Colonic mucosa (tissue), 4 donors: Measurements from ENCODE around the gene CABP1. TPM values are rescaled to one million over a fixed set of nuclear protein-coding genes. Genes with fewer than 3 reads are reported as not detected.

Experiments used
- DNase-seq: peaks from one replicate; pipeline ENCODE4 v3.0.0-alpha.2; 2020
- H3K27ac ChIP-seq: fragments of 200-600 bp; one replicate; pipeline ENCODE4 v1.8.0; 2021
- H3K27me3 ChIP-seq: fragments of 200-600 bp; one replicate; pipeline ENCODE4 v1.8.0; 2021
- H3K36me3 ChIP-seq: fragments of 200-600 bp; one replicate; pipeline ENCODE4 v1.8.0; 2021
- H3K4me1 ChIP-seq: fragments of 200-600 bp; one replicate; pipeline ENCODE4 v1.8.0; 2021; ENCODE audit warnings: mild to moderate bottlenecking
- H3K4me3 ChIP-seq: fragments of 200-600 bp; one replicate; pipeline ENCODE4 v1.8.0; 2021
- H3K9ac ChIP-seq, 2 donors: one replicate each; pipeline ENCODE4 v1.7.0; 2013; ENCODE audit warnings: control low read depth in 2 of 2, low read depth in 2 of 2, low read length in 2 of 2
- H3K9me3 ChIP-seq: fragments of 200-600 bp; one replicate; pipeline ENCODE4 v1.8.0; 2021
- intact Hi-C: fragments of 100-400 bp; cut with DNase I; formaldehyde crosslinking; loops from one replicate; pipeline ENCODE4 v1.14.1; 2022
- total RNA-seq, 2 donors: library from RNA; stranded (reverse); fragmentation: NEBNext Ultra II Directional in 1 of 2; extraction: Animal tissue kit (Norgen Biotek cat#: 25700) in 1 of 2; gene quantifications; one replicate each; pipeline ENCODE4 v1.2.1, GENCODE V29; 2021
- TF ChIP-seq, protein P1 (sequence below): fragments of 200-600 bp; IDR thresholded peaks from one replicate; pipeline ENCODE4 v1.8.0; 2022; ENCODE audit warnings: antibody characterized with exemption, mild to moderate bottlenecking
- donor health status: healthy.
- donor health status: DM: no; HTN: no; CAD: no.
- donor health status: DM: no; HTN: no; CAD: no.

CABP1 gene
- total RNA-seq, 2 donors from 2014 or later: 0.77 to 0.79 TPM

DNA sequence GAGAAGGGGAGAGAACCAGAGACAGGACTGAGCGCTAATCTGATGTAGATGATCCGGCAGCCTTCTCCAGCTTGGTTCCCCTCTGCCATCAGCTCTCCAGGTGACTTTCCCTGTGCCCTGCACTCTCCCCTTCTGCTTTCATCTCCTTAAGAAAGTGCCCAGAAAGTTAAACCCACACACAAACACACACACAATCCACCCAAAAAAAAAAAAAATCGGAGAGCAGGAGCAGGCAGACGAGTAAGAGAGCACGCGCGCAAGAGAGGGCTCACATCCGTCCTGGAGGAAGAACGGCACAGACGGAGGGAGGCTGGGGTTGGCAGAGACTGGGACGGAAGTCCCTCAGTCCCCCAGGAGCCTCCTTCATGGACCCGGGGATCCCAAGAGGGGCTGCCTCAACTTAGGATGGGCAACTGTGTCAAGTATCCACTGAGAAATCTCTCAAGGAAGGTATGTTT, 9.8 kb downstream of the CABP1 start:
- Histone ChIP-seq H3K9me3 (no peaks in the 10 kb centered on the region), H3K4me1 (no peaks in the 10 kb centered on the region), H3K27ac (no peak overlapping the region), H3K27me3 (no peaks in the 10 kb centered on the region), H3K4me3 (no peak overlapping the region), H3K36me3 (no peaks in the 10 kb centered on the region), H3K9ac (no peak overlapping the region)
- intact Hi-C loops: loop anchor here (5.0 kb wide), 1 partner anchor 63 kb away; no protein-coding TSS in a partner anchor
- no peak for DNase-seq
- TF ChIP-seq, protein P1, sequence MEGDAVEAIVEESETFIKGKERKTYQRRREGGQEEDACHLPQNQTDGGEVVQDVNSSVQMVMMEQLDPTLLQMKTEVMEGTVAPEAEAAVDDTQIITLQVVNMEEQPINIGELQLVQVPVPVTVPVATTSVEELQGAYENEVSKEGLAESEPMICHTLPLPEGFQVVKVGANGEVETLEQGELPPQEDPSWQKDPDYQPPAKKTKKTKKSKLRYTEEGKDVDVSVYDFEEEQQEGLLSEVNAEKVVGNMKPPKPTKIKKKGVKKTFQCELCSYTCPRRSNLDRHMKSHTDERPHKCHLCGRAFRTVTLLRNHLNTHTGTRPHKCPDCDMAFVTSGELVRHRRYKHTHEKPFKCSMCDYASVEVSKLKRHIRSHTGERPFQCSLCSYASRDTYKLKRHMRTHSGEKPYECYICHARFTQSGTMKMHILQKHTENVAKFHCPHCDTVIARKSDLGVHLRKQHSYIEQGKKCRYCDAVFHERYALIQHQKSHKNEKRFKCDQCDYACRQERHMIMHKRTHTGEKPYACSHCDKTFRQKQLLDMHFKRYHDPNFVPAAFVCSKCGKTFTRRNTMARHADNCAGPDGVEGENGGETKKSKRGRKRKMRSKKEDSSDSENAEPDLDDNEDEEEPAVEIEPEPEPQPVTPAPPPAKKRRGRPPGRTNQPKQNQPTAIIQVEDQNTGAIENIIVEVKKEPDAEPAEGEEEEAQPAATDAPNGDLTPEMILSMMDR: no peak

DNA sequence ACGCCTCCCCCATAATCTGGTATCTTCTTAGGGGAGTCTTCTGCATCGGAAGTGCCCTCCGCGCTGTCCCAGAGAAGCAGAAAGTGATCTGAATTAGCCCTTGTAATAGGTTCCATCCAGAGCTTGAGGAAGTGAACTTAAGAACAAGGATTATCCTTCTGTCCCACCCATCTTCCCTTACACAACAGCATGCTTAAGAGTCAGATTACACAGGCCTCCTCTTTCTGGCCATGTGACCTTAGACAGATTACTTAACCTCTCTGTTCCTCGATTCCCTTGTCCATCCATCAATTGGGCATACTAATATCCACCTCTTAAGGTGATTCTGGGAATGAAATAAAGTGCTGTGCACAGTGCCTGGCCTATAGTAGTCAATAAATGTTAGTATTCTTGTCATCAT, 11.4 kb downstream of the CABP1 start:
- Histone ChIP-seq H3K27me3 (no peaks in the 10 kb centered on the region), H3K4me1 (no peaks in the 10 kb centered on the region), H3K36me3 (no peaks in the 10 kb centered on the region), H3K4me3 (no peak overlapping the region), H3K9me3 (no peaks in the 10 kb centered on the region), H3K27ac (no peak overlapping the region), H3K9ac (peak overlapping the region in 1 of 2 donors; percentile 23)
- TF ChIP-seq, protein P1: no peak
- DNase-seq: no peak
- intact Hi-C loops: loop anchor here (5.0 kb wide), 1 partner anchor 65 kb away; no protein-coding TSS in a partner anchor

DNA sequence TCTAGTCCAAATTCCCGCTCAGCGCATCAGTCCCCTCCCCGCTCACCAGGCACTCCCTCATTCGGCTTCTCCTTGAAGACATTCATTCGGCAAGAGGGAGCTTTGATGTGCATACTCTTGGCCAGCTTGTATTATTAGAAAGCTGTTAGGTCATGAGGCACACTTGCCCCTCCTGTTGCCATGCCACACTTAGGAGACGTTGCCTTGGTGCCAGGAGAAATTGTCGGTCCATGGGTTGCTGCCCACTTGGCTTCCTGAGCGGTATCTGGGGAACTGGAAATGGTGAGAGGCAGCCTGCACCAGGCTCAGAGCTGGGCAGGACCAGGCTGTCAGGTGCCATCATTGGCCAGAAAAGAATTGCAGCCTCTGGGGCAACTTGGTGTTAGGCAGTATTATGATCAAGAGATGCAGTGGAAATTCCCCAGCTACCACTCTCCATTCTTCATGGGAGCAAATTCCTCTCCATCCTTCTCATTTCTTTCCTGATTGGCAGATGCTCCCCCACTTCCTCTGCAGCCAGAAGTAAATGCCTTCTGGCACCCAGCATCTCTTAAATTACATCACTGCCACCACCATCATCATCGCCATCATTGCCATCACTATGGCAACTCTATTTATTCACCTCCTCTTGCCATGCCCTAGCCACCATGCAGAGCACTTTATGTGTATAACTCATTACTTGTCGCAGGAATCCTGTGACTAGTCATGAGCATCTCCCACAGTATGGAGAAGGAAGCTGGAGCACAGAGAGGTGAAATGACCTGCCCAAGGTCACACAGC, 12.4 kb downstream of the CABP1 start:
- no peak for DNase-seq
- TF ChIP-seq, protein P1: no peak
- Histone ChIP-seq H3K27ac (no peak overlapping the region), H3K27me3 (no peaks in the 10 kb centered on the region), H3K4me3 (no peak overlapping the region), H3K4me1 (no peaks in the 10 kb centered on the region), H3K9ac (no peak overlapping the region), H3K36me3 (no peaks in the 10 kb centered on the region), H3K9me3 (no peaks in the 10 kb centered on the region)
- intact Hi-C loops: loop anchor here (5.0 kb wide), 1 partner anchor 66 kb away; no protein-coding TSS in a partner anchor

DNA sequence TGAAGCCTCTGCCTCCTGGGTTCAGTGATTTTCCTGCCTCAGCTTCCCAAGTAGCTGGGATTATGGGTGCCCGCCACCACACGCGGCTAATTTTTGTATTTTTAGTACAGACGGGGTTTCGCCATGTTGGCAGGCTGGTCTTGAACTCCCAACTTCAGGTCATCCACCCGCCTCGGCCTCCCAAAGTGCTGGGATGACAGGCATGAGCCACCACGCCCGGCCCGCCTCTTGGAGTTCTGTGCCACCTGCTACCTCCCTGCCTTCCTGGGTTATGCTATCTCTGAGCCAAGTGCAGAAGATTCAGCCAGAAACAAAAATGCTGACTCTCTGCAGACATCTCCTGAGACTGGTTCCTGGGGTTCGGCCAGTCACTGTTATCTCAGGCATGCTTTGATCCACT, 13.2 kb downstream of the CABP1 start:
- TF ChIP-seq, protein P1: no peak
- Histone ChIP-seq H3K27me3 (no peaks in the 10 kb centered on the region), H3K27ac (no peak overlapping the region), H3K36me3 (no peaks in the 10 kb centered on the region), H3K4me1 (no peaks in the 10 kb centered on the region), H3K9me3 (no peaks in the 10 kb centered on the region), H3K9ac (no peak overlapping the region), H3K4me3 (no peak overlapping the region)
- no peak for DNase-seq
- intact Hi-C loops: loop anchor here (5.0 kb wide), 1 partner anchor 66 kb away; no protein-coding TSS in a partner anchor

DNA sequence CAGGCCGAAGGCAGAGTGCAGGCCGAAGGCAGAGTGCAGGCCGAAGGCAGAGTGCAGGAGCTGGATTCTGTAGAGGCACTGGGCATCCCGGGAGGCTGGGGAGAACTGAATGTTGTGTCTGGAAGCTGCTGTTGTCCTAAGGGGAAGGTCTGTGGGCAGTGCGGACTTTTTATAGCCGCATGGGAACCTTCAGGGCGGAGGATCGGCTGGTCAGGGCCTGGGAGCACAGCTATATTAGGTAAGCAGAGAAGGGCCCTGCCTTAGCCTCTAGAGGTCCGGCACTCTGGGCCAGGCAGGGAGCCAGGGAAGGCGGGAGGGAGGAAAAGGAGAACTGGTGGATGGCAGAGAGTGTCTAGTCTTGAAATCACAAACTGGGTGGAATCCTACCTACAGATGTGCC, 14.2 kb downstream of the CABP1 start:
- H3K36me3 ChIP-seq: no peaks in the 10 kb centered on the region
- no peak for DNase-seq
- no peak overlapping the region for H3K9ac ChIP-seq
- intact Hi-C loops: loop anchor here (5.0 kb wide), 1 partner anchor 67 kb away; no protein-coding TSS in a partner anchor
- no peaks in the 10 kb centered on the region for H3K9me3 ChIP-seq
- H3K4me3 ChIP-seq: no peak overlapping the region
- no peak overlapping the region for H3K27ac ChIP-seq
- H3K4me1 ChIP-seq: peaks cover 5% of the 10 kb centered on the region
- H3K27me3 ChIP-seq: no peaks in the 10 kb centered on the region
- TF ChIP-seq, protein P1: no peak
